Measurements from ENCODE around the gene WIF1. TPM values are rescaled to one million over a fixed set of nuclear protein-coding genes. Genes with fewer than 3 reads are reported as not detected.

The WIF1 gene
- total and polyA plus RNA-seq, 10 of the 15 experiments (the other 5 are each of a cell fraction or from before 2014, with no cell fraction given) = 0.04 to 0.05 (median 0.05) TPM; not detected in 7

DNA sequence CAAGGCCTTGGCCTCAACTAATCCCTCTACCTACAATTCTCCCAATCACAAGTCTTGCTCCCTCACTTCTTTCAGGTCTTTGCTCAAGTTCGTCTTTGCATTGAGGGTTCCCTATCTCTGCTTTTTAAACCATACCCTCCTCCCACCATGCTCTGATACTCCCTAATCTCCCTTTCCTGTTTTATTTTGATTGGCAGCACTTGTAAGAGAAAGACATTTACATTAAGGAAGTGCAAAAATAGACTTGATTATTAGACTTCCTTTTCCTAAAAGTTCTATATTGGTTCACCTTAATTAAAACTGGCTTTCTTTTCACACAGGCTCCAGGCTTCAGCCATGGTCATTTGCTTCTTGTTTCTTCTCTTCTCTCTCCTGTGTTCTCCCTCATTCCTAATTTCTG lies 18.3 kb upstream of the WIF1 start:
- Histone ChIP-seq H3K27ac (ENCODE audit: control insufficient read depth, insufficient read depth) (no peak overlapping the region), H2AFZ (ENCODE audit: control insufficient read depth, low read depth, low read length) (no peak overlapping the region), H3K4me1 (ENCODE audit: control insufficient read depth, insufficient read depth, low read length) (no peaks in the 10 kb centered on the region), H3K27me3 (replicated peaks in 1 of 2; ENCODE audit: control insufficient read depth in 2 of 2, insufficient read depth in 2 of 2, low read length in 1 of 2) (peaks cover 0 to 10% of the 10 kb centered on the region in 2 experiments; a peak in 3 of 4 replicates), H4K20me1 (ENCODE audit: control insufficient read depth, insufficient read depth) (no peaks in the 10 kb centered on the region), H3K9ac (ENCODE audit: control insufficient read depth, insufficient read depth, low read length) (no peak overlapping the region), H3K9me3 (replicated peaks; ENCODE audit: control insufficient read depth, insufficient read depth, low read length) (no peaks in the 10 kb centered on the region; the same call in 2 of the 3 replicates), H3K79me2 (ENCODE audit: control insufficient read depth, insufficient read depth, low read length) (no peaks in the 10 kb centered on the region), H3K4me3 (no peak overlapping the region), H3K4me2 (ENCODE audit: control insufficient read depth, insufficient read depth) (no peak overlapping the region), H3K36me3 (ENCODE audit: control insufficient read depth in 2 of 2, insufficient read depth in 2 of 2, low read length in 1 of 2) (no peaks in the 10 kb centered on the region)
- DNase-seq (ENCODE audit: low read depth, low spot score) (no peak), ATAC-seq (no peak), FAIRE-seq (no peak)
- BruUV-seq (replicated peaks) = no TSS peak
- in situ Hi-C loops (cut with MboI) (no loop called here), intact Hi-C loops (cut with micrococcal nuclease; ENCODE audit: unreplicated experiment) (no loop called here)
- TF ChIP-seq BACH1 (IDR thresholded peaks at IDR 0.05; ENCODE audit: borderline replicate concordance) (no peak), MTA3 (IDR thresholded peaks at IDR 0.05; ENCODE audit: borderline replicate concordance, low read length) (no peak), ZNF217 (IDR thresholded peaks at IDR 0.05) (no peak), KDM1A (IDR thresholded peaks at IDR 0.05; ENCODE audit: borderline replicate concordance) (no peak)
- TF ChIP-seq, protein P1, sequence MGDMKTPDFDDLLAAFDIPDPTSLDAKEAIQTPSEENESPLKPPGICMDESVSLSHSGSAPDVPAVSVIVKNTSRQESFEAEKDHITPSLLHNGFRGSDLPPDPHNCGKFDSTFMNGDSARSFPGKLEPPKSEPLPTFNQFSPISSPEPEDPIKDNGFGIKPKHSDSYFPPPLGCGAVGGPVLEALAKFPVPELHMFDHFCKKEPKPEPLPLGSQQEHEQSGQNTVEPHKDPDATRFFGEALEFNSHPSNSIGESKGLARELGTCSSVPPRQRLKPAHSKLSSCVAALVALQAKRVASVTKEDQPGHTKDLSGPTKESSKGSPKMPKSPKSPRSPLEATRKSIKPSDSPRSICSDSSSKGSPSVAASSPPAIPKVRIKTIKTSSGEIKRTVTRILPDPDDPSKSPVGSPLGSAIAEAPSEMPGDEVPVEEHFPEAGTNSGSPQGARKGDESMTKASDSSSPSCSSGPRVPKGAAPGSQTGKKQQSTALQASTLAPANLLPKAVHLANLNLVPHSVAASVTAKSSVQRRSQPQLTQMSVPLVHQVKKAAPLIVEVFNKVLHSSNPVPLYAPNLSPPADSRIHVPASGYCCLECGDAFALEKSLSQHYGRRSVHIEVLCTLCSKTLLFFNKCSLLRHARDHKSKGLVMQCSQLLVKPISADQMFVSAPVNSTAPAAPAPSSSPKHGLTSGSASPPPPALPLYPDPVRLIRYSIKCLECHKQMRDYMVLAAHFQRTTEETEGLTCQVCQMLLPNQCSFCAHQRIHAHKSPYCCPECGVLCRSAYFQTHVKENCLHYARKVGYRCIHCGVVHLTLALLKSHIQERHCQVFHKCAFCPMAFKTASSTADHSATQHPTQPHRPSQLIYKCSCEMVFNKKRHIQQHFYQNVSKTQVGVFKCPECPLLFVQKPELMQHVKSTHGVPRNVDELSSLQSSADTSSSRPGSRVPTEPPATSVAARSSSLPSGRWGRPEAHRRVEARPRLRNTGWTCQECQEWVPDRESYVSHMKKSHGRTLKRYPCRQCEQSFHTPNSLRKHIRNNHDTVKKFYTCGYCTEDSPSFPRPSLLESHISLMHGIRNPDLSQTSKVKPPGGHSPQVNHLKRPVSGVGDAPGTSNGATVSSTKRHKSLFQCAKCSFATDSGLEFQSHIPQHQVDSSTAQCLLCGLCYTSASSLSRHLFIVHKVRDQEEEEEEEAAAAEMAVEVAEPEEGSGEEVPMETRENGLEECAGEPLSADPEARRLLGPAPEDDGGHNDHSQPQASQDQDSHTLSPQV (IDR thresholded peaks at IDR 0.05) = no peak
- CTCF ChIA-PET = interaction anchor here (1.5 kb wide), 1 partner anchor 31 kb away, joined by 4 read pairs; no protein-coding TSS in a partner anchor
- POLR2A ChIA-PET = no interaction called here
- WGBS (ENCODE audit: insufficient coverage, insufficient replicate concordance, low lambda C conversion rate, missing lambda C conversion rate) = 0% methylated on average over 1 of the region's 1 CpG
- SMC1A ChIA-PET (ENCODE audit: uncharacterized antibody, unreplicated experiment) = interaction anchor here (0.6 to 1.6 kb wide), 5 partner anchors 14 to 383 kb away, joined by 3 to 7 read pairs (median 3); partner anchors contain the start of gene LEMD3
- RAD21 ChIA-PET (ENCODE audit: unreplicated experiment) = no interaction called here
